ENCODE measurements around the gene ITIH6. TPM values are rescaled to one million over a fixed set of nuclear protein-coding genes. Genes with fewer than 3 reads are reported as not detected.
"Not testable (repeated sequence)": the region's sequence is repeated elsewhere in the genome, so short reads cannot be mapped to it uniquely, and the experiment has no call there.

ITIH6 gene
- total and polyA plus RNA-seq, 4 donors = 0.09 to 0.22 (median 0.10) TPM; not detected in 1

- Histone ChIP-seq H3K9me3 (ENCODE audit: control insufficient read depth, insufficient read depth, low read length) (peaks cover 2% of the 10 kb centered on the region), H3K36me3 (ENCODE audit: control insufficient read depth, insufficient read depth, low read length) (no peaks in the 10 kb centered on the region), H3K27ac (ENCODE audit: low read depth, low read length) (no peak overlapping the region), H3K4me3 (ENCODE audit: low read depth, low read length) (no peak overlapping the region), H3K27me3 (ENCODE audit: control insufficient read depth, insufficient read depth, low read length) (no peaks in the 10 kb centered on the region), H3K4me1 (ENCODE audit: control insufficient read depth, insufficient read depth, low read length) (peaks cover 4% of the 10 kb centered on the region)
- WGBS (ENCODE audit: insufficient coverage) = 37% methylated on average over 4 of the region's 4 CpGs
- DNase-seq (ENCODE audit: low read depth in 4 of 6, low spot score in 6 of 6) = no peak
Measured at GRCh38 chrX:54785901-54786300, 12.2 kb downstream of the ITIH6 start.

DNA sequence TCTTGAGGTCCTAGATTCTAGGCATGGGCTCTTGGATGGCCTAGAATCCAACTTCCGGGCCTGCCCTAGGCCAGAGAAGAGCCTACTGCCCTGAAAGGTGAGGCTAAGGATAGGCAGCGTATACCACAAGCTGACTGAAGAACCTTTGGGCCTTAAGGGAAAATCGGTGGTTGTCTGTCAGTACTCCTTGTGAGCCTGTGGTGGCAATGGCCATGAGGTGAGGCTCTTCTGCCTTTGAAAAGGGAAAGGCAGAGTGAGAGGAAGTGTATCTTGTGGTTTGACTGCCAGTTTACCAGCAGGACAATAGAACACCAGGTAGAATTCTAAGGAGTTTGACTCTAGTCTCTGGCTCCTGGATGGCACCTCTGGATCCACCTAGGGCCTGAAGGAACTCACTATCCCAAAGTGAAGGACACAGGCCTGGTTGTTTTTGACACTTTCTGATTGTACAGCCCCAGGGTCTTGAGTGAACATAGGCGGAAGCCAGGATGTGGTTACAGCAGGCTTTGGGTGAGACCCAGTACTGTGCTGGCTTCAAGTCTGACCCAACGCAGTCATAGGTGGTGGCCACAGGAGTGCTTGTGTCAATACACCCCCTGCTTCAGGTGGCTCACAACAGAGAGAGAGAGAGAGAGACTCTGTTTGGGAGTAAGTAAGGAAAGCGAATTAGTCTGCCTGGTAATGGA lies 20.9 kb downstream of the ITIH6 start:
- no peaks in the 10 kb centered on the region for H3K9me3 ChIP-seq (ENCODE audit: control insufficient read depth, insufficient read depth, low read length)
- WGBS (ENCODE audit: insufficient coverage) = 83% methylated on average over 5 of the region's 6 CpGs
- peaks cover 11% of the 10 kb centered on the region for H3K4me1 ChIP-seq (ENCODE audit: control insufficient read depth, insufficient read depth, low read length)
- DNase-seq (ENCODE audit: low read depth in 4 of 6, low spot score in 6 of 6) = no peak
- no peaks in the 10 kb centered on the region for H3K36me3 ChIP-seq (ENCODE audit: control insufficient read depth, insufficient read depth, low read length)
- H3K4me3 ChIP-seq (ENCODE audit: low read depth, low read length) = no peak overlapping the region
- H3K27me3 ChIP-seq (ENCODE audit: control insufficient read depth, insufficient read depth, low read length) = no peaks in the 10 kb centered on the region
- H3K27ac ChIP-seq (ENCODE audit: low read depth, low read length) = no peak overlapping the region

DNA sequence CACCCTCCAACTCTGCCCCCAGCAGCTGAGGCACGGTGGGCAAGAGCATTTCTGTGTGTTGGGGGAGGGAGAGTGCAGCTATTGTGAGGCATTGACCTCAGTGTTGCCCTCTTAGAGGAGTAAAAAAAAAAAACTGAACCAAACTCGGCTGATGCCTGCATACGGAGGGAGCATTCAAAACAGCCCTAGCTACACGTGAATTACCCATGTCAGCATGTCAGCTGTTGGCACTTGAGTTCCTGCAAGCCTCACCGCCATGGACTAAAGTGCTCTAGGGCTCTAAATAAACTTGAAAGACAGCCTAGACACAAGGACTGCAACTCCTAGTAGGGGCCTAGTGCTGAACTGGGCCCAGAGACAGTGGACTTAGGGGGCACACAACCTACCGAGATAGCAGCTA lies 22.0 kb downstream of the ITIH6 start:
- Histone ChIP-seq H3K27me3 (ENCODE audit: control insufficient read depth, insufficient read depth, low read length) (no peaks in the 10 kb centered on the region), H3K4me3 (ENCODE audit: low read depth, low read length) (no peak overlapping the region), H3K27ac (ENCODE audit: low read depth, low read length) (no peak overlapping the region), H3K4me1 (ENCODE audit: control insufficient read depth, insufficient read depth, low read length) (peaks cover 11% of the 10 kb centered on the region), H3K36me3 (ENCODE audit: control insufficient read depth, insufficient read depth, low read length) (no peaks in the 10 kb centered on the region), H3K9me3 (ENCODE audit: control insufficient read depth, insufficient read depth, low read length) (no peaks in the 10 kb centered on the region)
- no peak for DNase-seq (ENCODE audit: low read depth in 4 of 6, low spot score in 6 of 6)
- 51% methylated on average over 4 of the region's 6 CpGs for WGBS (ENCODE audit: insufficient coverage)

DNA sequence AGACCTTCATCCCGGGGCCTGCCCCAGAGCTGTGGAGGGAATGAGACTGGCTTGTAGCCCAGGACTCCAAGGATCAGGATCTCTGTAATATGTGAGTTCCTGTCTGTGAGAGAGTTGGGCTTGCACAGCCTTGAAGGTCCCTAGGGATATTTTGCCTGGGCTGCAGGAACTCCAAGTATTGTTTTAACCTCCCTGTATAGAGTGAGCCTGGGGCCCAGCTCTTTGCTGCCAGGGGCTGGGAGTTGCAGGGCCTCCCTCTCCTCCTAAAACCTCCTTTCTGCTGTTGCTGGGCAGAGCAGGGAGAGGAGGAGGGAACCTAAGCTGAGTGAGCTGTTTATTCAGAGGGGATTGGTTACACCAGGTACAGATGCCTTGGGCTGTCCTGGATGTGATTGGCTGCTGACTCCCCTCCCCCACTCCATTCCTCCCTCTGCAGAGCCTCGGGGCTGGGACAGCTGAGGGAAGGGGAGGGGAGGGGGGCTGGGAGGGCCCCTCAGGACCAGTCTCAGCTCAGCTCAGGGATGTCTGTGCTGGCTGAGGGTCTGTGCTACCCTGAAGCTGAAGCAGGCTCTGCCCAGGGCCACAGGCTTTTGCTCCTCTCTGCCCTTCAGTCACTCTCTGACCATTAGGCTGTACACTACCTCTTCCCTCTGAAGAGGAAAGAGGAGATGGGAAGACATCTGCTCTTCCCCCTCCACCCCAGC lies 23.5 kb downstream of the ITIH6 start:
- H3K27ac ChIP-seq (ENCODE audit: low read depth, low read length) = peak overlapping the region; percentile 69
- not testable (repeated sequence) for H3K36me3 ChIP-seq (ENCODE audit: control insufficient read depth, insufficient read depth, low read length); H3K27me3 ChIP-seq (ENCODE audit: control insufficient read depth, insufficient read depth, low read length); H3K4me3 ChIP-seq (ENCODE audit: low read depth, low read length); H3K9me3 ChIP-seq (ENCODE audit: control insufficient read depth, insufficient read depth, low read length)
- peaks cover 11% of the 10 kb centered on the region for H3K4me1 ChIP-seq (ENCODE audit: control insufficient read depth, insufficient read depth, low read length)
- DNase-seq (ENCODE audit: low read depth in 4 of 6, low spot score in 6 of 6) = peak in 3 of 6 donors; percentile 17 to 63 (median 60)
- no CpG with 5 or more reads among the region's 2 CpGs for WGBS (ENCODE audit: insufficient coverage)

DNA sequence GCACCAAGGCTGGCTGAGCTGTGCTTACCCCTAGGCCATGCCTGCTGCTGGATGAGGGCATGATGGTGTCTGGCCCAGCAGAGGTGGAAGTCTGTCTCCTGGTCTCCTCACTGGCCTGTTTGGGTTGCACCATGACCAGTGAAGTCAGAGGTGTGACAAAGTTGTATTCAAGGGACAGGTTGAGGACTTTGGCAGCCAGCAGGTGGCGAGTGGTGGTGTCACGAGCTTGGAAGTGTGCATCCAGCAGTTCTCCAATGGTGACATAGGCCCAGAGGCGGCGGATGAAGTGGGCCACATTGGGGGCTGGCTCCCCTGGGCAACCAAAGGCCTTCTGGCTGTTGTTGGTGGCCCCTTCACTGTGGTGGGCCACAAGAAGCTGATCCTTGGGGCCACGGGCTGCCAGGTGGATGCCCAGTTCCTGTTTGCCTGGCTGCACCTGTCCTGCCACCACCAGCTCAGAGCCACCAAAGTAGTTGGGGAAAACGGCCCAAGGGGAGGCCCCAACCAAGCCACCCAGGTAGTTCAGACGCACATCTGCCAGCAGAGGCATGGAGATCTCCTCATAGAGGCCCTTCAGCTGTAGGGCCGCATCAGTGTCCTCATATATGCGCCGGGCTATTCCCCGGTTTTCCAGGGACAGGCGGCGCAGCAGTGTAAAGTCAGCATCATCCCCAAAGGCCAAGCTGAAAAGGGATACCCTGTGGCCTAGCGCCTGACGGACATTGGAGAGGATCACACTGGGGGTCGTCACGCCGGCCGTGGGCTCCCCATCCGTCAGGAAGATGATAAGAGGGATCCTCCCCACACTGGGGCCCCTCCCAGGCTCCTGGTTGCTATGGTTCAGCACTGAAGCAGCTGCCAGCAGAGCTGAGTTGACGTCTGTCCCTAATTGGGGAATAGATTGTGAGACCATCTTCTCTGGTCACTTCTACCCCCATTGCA lies 39.7 kb downstream of the ITIH6 start:
- H3K27ac ChIP-seq (ENCODE audit: low read depth, low read length) = no peak overlapping the region
- H3K36me3 ChIP-seq (ENCODE audit: control insufficient read depth, insufficient read depth, low read length) = no peaks in the 10 kb centered on the region
- DNase-seq (ENCODE audit: low read depth in 4 of 6, low spot score in 6 of 6) = no peak
- H3K27me3 ChIP-seq (ENCODE audit: control insufficient read depth, insufficient read depth, low read length) = no peaks in the 10 kb centered on the region
- no peaks in the 10 kb centered on the region for H3K4me1 ChIP-seq (ENCODE audit: control insufficient read depth, insufficient read depth, low read length)
- no peak overlapping the region for H3K4me3 ChIP-seq (ENCODE audit: low read depth, low read length)
- WGBS (ENCODE audit: insufficient coverage) = 73% methylated on average over 21 of the region's 21 CpGs
- H3K9me3 ChIP-seq (ENCODE audit: control insufficient read depth, insufficient read depth, low read length) = no peaks in the 10 kb centered on the region

DNA sequence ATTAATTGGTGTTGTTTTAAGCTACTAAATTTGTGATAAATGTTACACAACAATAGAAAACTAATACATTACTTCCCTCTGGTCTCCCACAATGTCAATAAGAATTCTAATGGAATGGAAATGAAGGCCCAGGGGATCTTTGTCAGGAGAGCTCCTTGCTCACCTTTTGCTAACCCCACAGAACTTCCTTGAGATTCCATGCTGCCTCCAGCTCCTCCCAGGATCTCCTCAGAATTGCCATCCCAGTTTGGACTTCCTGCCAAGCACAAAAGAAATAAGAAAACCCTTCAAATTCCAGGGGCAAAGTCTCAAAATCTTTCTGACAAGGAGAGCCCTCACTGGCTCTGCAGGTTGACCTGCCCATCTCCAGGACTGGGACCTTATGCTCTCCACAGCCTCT lies 43.2 kb downstream of the ITIH6 start:
- H3K4me3 ChIP-seq (ENCODE audit: low read depth, low read length) = no peak overlapping the region
- H3K27ac ChIP-seq (ENCODE audit: low read depth, low read length) = no peak overlapping the region
- no peaks in the 10 kb centered on the region for H3K4me1 ChIP-seq (ENCODE audit: control insufficient read depth, insufficient read depth, low read length)
- H3K9me3 ChIP-seq (ENCODE audit: control insufficient read depth, insufficient read depth, low read length) = no peaks in the 10 kb centered on the region
- DNase-seq (ENCODE audit: low read depth in 4 of 6, low spot score in 6 of 6) = no peak
- H3K36me3 ChIP-seq (ENCODE audit: control insufficient read depth, insufficient read depth, low read length) = no peaks in the 10 kb centered on the region
- H3K27me3 ChIP-seq (ENCODE audit: control insufficient read depth, insufficient read depth, low read length) = no peaks in the 10 kb centered on the region

- DNase-seq (ENCODE audit: low read depth in 4 of 6, low spot score in 6 of 6) = no peak
Measured at GRCh38 chrX:54748626-54749025, 49.4 kb downstream of the ITIH6 start.

DNA sequence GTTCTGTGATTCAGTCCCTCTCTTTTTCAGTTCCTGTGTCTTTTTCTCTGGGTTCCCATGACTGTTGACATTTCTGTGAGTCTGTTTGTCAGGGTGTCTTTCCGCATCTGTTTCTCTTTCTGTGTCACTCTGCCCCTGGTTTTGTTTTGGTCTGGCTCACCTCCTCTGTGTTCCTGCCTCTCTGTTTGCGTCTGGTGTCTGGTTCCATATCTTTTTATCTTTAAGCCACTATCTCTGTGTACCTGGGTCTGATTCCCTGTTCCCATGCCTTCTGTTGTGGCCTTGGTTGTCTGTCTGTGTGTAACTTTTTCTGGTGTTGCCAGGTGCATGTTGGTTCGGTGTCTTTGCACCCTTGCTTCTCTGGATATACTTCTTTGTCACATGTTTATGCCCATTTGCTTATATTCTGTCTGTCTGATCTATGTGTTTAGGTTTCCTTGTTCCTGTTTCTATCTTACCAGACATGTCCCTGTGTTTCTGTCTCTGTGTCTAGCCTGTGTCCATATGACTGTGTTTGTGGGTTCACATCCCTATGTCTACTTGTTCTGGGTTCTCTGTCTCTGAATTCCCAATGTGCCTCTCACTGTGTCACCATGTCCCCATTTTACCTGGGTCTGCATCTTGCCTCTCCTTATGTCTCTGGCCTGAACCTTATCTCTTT lies 50.2 kb downstream of the ITIH6 start:
- no CpG with 5 or more reads among the region's 3 CpGs for WGBS (ENCODE audit: insufficient coverage)
- Histone ChIP-seq H3K9me3 (ENCODE audit: control insufficient read depth, insufficient read depth, low read length) (no peaks in the 10 kb centered on the region), H3K36me3 (ENCODE audit: control insufficient read depth, insufficient read depth, low read length) (no peaks in the 10 kb centered on the region), H3K4me1 (ENCODE audit: control insufficient read depth, insufficient read depth, low read length) (no peaks in the 10 kb centered on the region), H3K27ac (ENCODE audit: low read depth, low read length) (no peak overlapping the region), H3K4me3 (ENCODE audit: low read depth, low read length) (no peak overlapping the region), H3K27me3 (ENCODE audit: control insufficient read depth, insufficient read depth, low read length) (no peaks in the 10 kb centered on the region)
- no peak for DNase-seq (ENCODE audit: low read depth in 4 of 6, low spot score in 6 of 6)

More at GRCh38 chrX:54748626-54749025, 49.4 kb downstream of the ITIH6 start:
- Histone ChIP-seq H3K4me3 (ENCODE audit: low read depth, low read length) (no peak overlapping the region), H3K9me3 (ENCODE audit: control insufficient read depth, insufficient read depth, low read length) (no peaks in the 10 kb centered on the region), H3K4me1 (ENCODE audit: control insufficient read depth, insufficient read depth, low read length) (no peaks in the 10 kb centered on the region), H3K27me3 (ENCODE audit: control insufficient read depth, insufficient read depth, low read length) (no peaks in the 10 kb centered on the region), H3K36me3 (ENCODE audit: control insufficient read depth, insufficient read depth, low read length) (no peaks in the 10 kb centered on the region), H3K27ac (ENCODE audit: low read depth, low read length) (no peak overlapping the region)
- no CpG with 5 or more reads among the region's 1 CpG for WGBS (ENCODE audit: insufficient coverage)

- Histone ChIP-seq H3K4me3 (ENCODE audit: low read depth, low read length) (no peak overlapping the region), H3K36me3 (ENCODE audit: control insufficient read depth, insufficient read depth, low read length) (no peaks in the 10 kb centered on the region), H3K4me1 (ENCODE audit: control insufficient read depth, insufficient read depth, low read length) (no peaks in the 10 kb centered on the region), H3K9me3 (ENCODE audit: control insufficient read depth, insufficient read depth, low read length) (no peaks in the 10 kb centered on the region), H3K27ac (ENCODE audit: low read depth, low read length) (no peak overlapping the region), H3K27me3 (ENCODE audit: control insufficient read depth, insufficient read depth, low read length) (no peaks in the 10 kb centered on the region)
- no peak for DNase-seq (ENCODE audit: low read depth in 4 of 6, low spot score in 6 of 6)
- WGBS (ENCODE audit: insufficient coverage) = 50% methylated on average over 2 of the region's 2 CpGs
Measured at GRCh38 chrX:54746928-54747327, 51.1 kb downstream of the ITIH6 start.
